RKO (cell line): Measurements from ENCODE around the gene RNF5.
"Not testable (repeated sequence)": the region's sequence is repeated elsewhere in the genome, so short reads cannot be mapped to it uniquely, and the experiment has no call there.

Source experiments
- DNase-seq: peaks from one replicate; pipeline ENCODE4 v3.0.0-alpha.2; 2016; ENCODE audit warnings: low spot score

The RNF5 gene

DNA sequence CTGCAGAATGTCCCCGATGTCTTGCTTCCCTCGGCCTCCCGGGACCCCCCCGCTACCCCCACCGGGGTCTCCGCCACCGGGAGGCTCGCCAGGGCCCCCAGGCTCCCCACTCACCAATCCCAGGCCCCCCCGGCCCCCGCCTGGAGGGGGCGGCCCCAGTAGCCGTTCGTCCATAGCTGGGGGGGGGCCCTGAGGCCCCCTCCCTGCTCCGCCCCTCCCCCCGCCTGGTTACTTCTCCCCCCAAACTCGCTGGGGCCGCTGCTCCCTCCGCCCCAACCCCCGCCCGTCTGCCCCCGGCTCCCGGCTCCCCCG is 11.5 kb downstream of the RNF5 start:
- no peak for DNase-seq

- DNase-seq, result peak; percentile 83
These were observed 12.0 kb downstream of the RNF5 start, which contains the start of gene PBX2 for GRCh38 chr6:32190054-32190851. Gene PBX2 (minus strand): TSS chr6:32190202. CDS start chr6:32189915, 287 bp downstream.

DNA sequence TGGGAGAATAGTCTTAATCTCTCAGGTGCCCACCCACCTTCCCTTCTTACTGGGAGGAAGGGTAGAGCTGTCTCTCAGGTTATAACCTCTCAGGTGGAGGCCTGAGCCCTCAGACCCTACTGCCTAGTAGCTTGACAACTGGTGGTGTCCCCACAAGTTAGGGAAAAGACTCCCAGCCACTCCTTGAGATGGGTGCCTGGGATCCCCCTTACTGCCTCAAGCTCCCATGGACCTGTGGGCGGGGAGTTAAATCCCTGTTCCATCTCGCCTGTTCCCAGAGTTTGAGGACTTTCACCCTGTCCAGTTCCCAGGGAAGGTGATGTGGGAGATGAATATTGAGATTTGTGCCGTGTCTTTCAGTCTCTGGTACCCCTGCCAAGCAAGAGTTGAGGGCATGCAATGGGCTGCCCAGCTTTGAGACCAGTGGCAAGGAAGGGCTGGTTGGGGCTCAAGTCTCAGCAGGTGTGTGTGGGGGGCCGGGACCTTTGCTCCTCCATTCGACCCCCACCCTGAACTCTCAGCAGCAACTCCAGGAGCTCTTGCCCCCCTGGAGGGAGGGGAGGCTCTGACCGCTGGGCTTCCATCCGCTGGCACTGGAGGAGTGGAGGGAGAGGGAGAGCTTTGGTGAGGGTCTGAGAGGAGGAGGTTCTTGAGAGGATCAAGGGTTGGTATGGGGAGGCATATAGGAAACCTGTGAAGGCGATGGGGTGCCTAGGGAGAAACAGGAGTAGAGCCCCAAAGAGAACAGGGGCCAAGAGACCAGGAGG is 12.9 kb downstream of the RNF5 start:
- DNase-seq, result no peak

- DNase-seq, result no peak
These were observed 13.7 kb downstream of the RNF5 start for GRCh38 chr6:32191696-32192607.

DNA sequence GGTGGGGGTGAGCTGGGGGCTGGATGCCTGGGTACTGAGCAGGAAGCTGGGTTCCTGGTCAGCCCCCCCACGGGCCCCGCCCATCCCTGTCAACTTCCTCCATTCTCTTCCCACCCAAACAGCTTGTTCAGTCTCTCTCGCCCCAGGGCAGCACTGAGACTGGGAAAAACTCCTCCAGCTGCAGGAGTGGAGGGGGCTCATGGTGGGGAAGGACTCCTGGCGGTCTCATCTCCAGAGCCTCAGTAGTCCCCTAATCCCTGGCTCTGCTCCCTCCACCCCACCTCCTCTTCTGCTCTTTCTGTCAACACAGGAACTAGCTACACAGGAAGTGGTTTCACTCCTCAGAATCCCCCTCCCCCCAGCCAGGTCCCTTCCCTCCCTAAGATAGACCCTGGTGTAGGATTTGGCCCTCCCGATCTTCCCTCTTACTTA is 14.4 kb downstream of the RNF5 start, which contains the start of gene GPSM3:
TSS of gene GPSM3 (minus strand) at position 36 of the 432 bp plus-strand sequence. CDS start 130 bp downstream, outside the sequence.
- no peak for DNase-seq

GRCh38 chr6:32193096-32193495 is 14.9 kb downstream of the RNF5 start:
- DNase-seq, result not testable (repeated sequence)

- no peak for DNase-seq
These were observed 16.2 kb downstream of the RNF5 start for GRCh38 chr6:32194388-32194787.

DNA sequence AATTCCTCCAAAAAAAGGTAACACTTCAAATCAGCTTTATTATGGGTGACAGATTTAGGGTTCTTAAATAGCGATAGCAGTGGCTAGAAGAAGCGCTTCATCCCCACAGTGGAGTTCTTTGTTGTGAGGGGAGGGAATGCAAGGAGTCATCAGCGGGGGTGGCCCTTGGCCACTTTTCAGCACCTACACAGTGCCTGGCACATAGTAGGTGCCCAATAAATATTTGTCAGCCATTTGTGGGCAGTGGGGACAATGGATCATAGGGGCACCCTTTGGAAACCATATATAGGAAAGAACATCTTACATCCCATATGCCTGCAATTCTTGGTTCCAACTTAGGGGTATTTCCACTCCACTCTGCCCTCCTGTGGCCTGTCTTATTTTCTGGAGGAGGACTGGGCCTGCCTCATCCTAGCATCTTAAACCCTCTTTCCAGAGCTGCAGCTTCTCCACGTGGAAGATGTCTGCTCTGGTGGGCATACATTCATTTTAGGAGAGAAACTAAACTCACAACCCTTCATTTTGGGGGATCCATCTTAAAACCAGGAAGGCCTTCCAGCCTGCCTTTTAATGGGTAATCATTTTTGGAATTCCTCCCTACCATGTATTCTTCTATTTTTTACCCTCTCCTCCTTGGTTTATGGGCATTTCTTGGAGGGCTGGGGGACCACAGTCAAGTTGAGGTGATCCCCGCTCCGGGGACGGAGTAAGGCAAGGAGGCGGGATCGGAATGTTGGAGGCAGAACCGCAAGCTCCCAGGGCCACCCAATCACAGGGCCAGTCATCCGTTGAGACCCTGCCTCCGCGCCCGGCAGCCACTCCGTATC is 16.8 kb downstream of the RNF5 start:
- peak; percentile 78 for DNase-seq

- DNase-seq, result peak; percentile 100
These were observed 17.4 kb downstream of the RNF5 start for GRCh38 chr6:32195652-32195901.

DNA sequence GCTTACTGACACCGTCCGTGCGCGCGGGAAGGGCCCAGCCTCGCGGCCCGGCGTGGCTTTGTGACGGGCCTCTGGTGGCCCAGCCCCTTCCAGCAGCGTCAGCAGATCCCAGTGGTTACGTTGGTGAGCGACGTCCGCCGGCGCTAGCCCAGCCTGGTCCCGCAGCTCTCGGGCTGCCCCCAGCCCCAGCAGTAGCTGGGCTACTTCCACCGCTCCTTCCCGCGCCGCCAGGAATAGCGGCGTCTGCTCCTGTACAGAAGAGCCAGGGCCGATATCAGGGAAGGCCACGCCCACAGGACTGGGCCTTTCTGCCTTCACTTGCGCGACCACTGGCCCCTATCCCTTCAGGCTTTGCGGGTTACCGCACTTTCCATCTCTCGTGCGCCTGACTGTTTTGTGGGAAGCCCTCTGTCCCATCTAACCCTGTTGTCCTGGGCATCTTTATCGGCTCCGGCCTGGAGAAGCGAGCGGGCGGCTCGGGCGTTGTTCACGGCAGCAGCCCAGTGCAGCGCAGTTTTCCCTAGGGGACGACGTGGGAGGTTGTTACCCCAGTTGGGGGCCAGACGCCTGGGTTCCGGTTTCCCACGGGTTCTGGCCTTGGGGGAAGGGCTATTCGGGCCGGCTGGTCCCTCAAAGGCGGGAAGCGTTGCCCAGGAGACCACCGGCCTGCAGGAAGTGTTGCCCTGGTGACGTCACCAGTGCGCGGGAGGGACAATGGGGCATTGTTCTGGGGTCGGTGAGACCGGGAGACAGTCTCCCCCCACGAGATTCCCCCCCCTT is 17.9 kb downstream of the RNF5 start:
- peak; percentile 76 for DNase-seq

DNA sequence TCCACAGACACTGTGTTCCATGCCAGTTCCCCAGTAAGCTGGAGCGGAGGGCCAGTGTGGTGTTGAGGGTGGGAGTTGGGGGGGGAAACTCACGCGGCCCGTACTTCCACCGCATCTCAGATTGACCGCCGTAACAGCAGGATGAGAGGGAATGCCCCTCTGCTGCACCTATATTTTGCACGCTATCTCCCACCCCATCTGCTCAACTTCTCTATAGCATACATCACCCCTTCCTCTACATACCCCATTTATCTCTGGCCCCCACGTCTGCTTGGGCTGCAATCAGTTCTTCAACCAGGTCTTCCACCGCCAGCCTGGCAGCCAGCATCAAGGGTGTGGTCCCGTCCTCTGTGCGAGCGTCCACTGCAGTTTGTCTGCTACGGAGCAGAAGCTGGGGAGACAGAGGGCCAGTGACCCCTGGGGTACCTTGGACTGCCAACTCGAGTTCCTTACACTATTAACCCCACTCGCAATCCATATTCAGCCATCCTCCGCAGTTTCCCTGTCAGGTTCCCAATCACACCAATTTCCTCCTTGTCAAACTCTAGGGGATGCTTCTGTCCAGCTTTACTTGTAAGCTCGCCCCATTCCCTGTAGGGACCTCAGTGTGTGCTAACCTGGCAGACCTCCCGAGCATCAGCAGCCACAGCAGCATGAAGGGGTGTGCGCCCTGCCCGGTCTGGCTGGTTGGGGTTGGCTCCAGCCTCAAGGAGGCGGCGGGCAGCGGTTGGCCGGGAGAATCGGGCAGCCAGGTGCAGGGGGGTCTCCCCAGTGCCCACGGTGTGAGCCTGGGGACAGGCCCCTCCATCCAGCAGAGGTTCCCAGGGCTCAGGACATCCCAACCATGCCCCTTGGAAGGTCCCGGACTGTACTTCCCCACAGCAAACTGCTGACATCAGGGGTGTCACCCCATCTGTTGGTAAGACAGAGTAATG is 18.7 kb downstream of the RNF5 start:
- DNase-seq, result no peak

GRCh38 chr6:32198345-32198696 is 20.1 kb downstream of the RNF5 start:
- DNase-seq, result no peak

DNA sequence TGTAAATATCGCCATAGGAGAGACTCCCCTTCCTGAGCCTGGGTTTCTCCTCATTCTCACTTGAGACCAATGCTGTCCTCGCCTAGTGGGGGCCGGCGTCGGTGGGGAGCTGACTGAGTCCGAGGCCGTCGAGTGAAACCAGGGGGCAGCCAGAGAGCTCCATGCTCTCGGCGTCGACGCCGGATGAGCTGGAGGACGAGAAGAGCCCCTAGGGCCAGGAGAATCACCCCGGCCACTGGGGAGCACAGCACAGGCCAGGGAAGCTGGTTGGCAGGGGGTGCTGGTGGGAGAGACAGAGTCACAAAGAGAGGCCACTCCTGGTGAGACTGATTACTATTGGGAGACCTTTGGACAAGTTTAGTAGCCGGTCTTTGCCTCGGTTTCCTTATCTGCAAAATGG is 20.7 kb downstream of the RNF5 start:
- no peak for DNase-seq

DNA sequence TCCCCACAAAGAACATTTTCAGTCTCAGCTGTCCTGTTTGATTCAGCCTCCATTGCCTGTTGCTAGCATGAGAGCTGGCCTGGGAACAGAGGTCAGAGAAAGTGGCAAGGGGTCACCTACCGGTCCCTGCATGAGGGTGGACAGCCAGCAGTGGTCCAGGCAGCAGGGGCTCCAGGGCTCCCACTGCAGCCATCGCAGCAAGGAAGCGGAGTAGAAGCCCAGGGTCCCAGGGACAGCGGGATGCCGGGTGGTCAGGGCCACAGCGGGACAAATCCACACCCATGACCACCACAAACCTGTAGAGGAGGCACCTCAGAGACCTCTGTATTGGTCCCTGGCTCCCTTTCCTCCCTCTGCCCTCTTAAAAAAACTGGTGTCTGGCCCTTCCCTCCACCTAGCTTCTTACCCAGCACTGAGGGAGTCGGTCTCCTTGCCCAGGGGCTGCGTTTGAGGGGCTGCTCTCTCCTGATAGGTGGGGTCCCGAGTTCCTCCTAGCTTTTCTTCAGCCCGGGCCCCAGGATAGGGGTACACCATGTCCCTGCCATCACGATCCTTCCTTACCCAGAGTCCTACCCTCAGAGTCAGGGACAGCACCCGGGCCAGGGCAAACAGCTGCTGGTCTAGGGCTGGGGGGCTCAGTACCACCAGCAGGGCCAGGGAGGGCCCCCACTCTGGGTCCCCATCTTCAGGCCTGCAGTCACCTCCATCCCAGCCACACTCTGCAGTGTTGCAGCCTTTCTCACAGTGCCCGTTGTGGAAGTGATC is 22.7 kb downstream of the RNF5 start:
- no peak for DNase-seq

GRCh38 chr6:32202186-32202585 is 24.0 kb downstream of the RNF5 start:
- no peak for DNase-seq

- DNase-seq, result no peak
These were observed 25.4 kb downstream of the RNF5 start for GRCh38 chr6:32203426-32204267.

DNA sequence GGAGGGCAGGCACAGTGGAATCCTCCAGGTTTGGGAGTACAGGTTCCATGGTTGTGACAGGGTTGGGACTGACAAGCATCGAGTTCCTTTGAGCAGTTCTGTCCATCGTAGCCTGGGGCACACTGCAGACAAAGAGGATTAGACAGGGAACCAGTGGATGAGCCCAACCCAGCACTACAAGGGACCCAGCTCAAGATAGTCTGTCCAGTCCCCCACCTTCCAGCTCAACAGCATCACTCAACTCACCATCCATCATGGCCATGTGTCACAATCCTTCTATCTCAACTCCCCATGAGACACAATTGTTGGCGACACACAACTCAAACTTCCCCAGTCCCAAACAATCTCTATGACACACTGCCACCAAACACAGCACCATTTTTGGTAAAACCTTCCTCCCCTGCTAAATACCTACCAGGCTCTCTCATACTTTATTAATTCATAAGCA is 26.1 kb downstream of the RNF5 start:
- DNase-seq, result no peak

GRCh38 chr6:32208996-32209395 is 30.8 kb downstream of the RNF5 start:
- no peak for DNase-seq
